GM06990 (cell line): Measurements from ENCODE around the gene SUGP1.

Source experiments
- DNase-seq: peaks from one replicate; pipeline ENCODE4 v3.0.0-alpha.2; 2011; ENCODE audit not compliant: insufficient read length; ENCODE audit errors: extremely low read depth
- H3K27me3 ChIP-seq: replicated peaks from 2 replicates; pipeline ENCODE4 v1.6.0; 2011; ENCODE audit warnings: low read length; ENCODE audit not compliant: control insufficient read depth, insufficient read depth
- H3K36me3 ChIP-seq: 2 replicates; pipeline ENCODE4 v1.5.1; 2011; ENCODE audit warnings: low read length; ENCODE audit not compliant: control insufficient read depth, insufficient read depth
- H3K4me3 ChIP-seq: replicated peaks from 2 replicates; pipeline ENCODE4 v1.5.1; 2011; ENCODE audit warnings: low read depth, mild to moderate bottlenecking, control low read depth, low read length
- CTCF ChIP-seq: IDR thresholded peaks from 2 replicates; pipeline ENCODE4 v1.5.1; 2011; ENCODE audit warnings: low read length, control low read depth, mild to moderate bottlenecking, inconsistent platforms; ENCODE audit not compliant: insufficient read depth, poor library complexity, severe bottlenecking

SUGP1 gene

GRCh38 chr19:19294914-19295313 is 25.4 kb downstream of the SUGP1 start:
- Histone ChIP-seq H3K27me3 (no peaks in the 10 kb centered on the region), H3K36me3 (peaks cover 15% of the 10 kb centered on the region), H3K4me3 (no peak overlapping the region)
- DNase-seq: no peak
- TF ChIP-seq CTCF: no peak

GRCh38 chr19:19292607-19293006 is 27.7 kb downstream of the SUGP1 start:
- peaks cover 14% of the 10 kb centered on the region for H3K36me3 ChIP-seq
- H3K4me3 ChIP-seq: no peak overlapping the region
- no peak for TF ChIP-seq CTCF
- no peaks in the 10 kb centered on the region for H3K27me3 ChIP-seq
- DNase-seq: no peak

- Histone ChIP-seq H3K36me3 (peaks cover 14% of the 10 kb centered on the region), H3K27me3 (no peaks in the 10 kb centered on the region), H3K4me3 (no peak overlapping the region)
- DNase-seq: no peak
- TF ChIP-seq CTCF: no peak
Measured at GRCh38 chr19:19285686-19286085, 34.6 kb downstream of the SUGP1 start.

GRCh38 chr19:19280561-19280960 is 39.7 kb downstream of the SUGP1 start:
- no peak for DNase-seq
- no peak overlapping the region for H3K4me3 ChIP-seq
- peaks cover 40% of the 10 kb centered on the region for H3K36me3 ChIP-seq
- TF ChIP-seq CTCF: no peak
- no peaks in the 10 kb centered on the region for H3K27me3 ChIP-seq

GRCh38 chr19:19279853-19280252 is 40.5 kb downstream of the SUGP1 start:
- H3K27me3 ChIP-seq: no peaks in the 10 kb centered on the region
- H3K36me3 ChIP-seq: peaks cover 41% of the 10 kb centered on the region
- H3K4me3 ChIP-seq: no peak overlapping the region
- TF ChIP-seq CTCF: no peak
- no peak for DNase-seq

- H3K4me3 ChIP-seq: no peak overlapping the region
- TF ChIP-seq CTCF: no peak
- peaks cover 39% of the 10 kb centered on the region for H3K36me3 ChIP-seq
- H3K27me3 ChIP-seq: no peaks in the 10 kb centered on the region
- DNase-seq: no peak
Measured at GRCh38 chr19:19279062-19279612, 41.2 kb downstream of the SUGP1 start.
